Right atrium auricular region (tissue), 2 donors: ENCODE results near the gene KIF3C. TPM values are rescaled to one million over a fixed set of nuclear protein-coding genes. Genes with fewer than 3 reads are reported as not detected.
A peak's percentile ranks its signal among the peaks of the same experiment; 100 is the strongest.

ENCODE experiments used
- DNase-seq: peaks from one replicate; pipeline ENCODE4 v3.0.0-alpha.2; 2019; ENCODE audit warnings: low spot score
- H3K27ac ChIP-seq, 2 donors: fragments of 200-600 bp; sonication (generic); 1 replicate in 1 of 2; 2 replicates in 1 of 2; pipeline ENCODE4 v1.5.1; 2016 to 2019
- H3K27me3 ChIP-seq, 2 donors: fragments of 200-600 bp; sonication (generic); one replicate each; pipeline versions ENCODE4 v1.5.1 to v1.6.0; 2017 to 2019
- H3K36me3 ChIP-seq: fragments of 200-600 bp; sonication (generic); one replicate; pipeline ENCODE4 v1.5.1; 2016
- H3K4me1 ChIP-seq, 2 donors: fragments of 200-600 bp; sonication (generic); one replicate each; pipeline versions ENCODE4 v1.5.1 to v1.6.0; 2017 to 2019
- H3K4me3 ChIP-seq, 2 donors: fragments of 200-600 bp; sonication (generic); 1 replicate in 1 of 2; 2 replicates in 1 of 2; pipeline ENCODE4 v1.5.1; 2017 to 2019; ENCODE audit warnings: mild to moderate bottlenecking in 1 of 2, moderate library complexity in 1 of 2
- H3K9me3 ChIP-seq, 2 donors: fragments of 200-600 bp; sonication (generic); one replicate each; pipeline ENCODE4 v1.5.1; 2019
- total RNA-seq, 2 donors: library from RNA; depleted of rRNA; stranded (reverse); fragments of >200 nt; gene quantifications; one replicate each; pipeline ENCODE4 v1.1.0, GENCODE V29; 2016
- TF ChIP-seq, protein P1 (sequence below), 2 donors: fragments of 200-600 bp; sonication (generic); IDR thresholded peaks; one replicate each; pipeline ENCODE4 v1.5.1; 2019; ENCODE audit warnings: antibody characterized with exemption in 2 of 2

Gene KIF3C
- total RNA-seq, 2 donors from 2014 or later = 3.3 to 3.5 TPM

DNA sequence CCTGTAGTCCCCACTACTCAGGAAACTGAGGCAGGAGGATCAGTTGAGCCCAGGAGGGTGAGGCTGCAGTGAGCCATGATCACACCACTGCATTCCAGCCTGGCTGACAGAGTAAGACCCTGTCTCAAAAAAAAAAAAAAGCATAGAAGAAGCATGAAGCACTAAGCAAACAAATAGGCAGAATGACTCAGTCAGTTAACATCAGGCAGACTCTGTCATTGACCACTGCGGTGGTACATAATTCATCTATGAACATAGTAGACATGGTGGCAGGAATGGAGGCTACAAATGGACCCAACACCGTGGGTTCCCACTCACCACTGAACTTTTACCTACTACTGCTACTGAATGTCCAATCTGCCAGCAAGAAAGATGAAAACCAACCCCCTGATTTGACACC, 96.4 kb downstream of the KIF3C start:
- Histone ChIP-seq H3K27ac (no peak overlapping the region), H3K4me3 (no peak overlapping the region), H3K4me1 (no peaks in the 10 kb centered on the region), H3K36me3 (no peaks in the 10 kb centered on the region), H3K9me3 (no peaks in the 10 kb centered on the region), H3K27me3 (no peaks in the 10 kb centered on the region)
- DNase-seq = peak; percentile 32
- TF ChIP-seq, protein P1, sequence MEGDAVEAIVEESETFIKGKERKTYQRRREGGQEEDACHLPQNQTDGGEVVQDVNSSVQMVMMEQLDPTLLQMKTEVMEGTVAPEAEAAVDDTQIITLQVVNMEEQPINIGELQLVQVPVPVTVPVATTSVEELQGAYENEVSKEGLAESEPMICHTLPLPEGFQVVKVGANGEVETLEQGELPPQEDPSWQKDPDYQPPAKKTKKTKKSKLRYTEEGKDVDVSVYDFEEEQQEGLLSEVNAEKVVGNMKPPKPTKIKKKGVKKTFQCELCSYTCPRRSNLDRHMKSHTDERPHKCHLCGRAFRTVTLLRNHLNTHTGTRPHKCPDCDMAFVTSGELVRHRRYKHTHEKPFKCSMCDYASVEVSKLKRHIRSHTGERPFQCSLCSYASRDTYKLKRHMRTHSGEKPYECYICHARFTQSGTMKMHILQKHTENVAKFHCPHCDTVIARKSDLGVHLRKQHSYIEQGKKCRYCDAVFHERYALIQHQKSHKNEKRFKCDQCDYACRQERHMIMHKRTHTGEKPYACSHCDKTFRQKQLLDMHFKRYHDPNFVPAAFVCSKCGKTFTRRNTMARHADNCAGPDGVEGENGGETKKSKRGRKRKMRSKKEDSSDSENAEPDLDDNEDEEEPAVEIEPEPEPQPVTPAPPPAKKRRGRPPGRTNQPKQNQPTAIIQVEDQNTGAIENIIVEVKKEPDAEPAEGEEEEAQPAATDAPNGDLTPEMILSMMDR (IDR thresholded peaks at IDR 0.05) = no peak

GRCh38 chr2:25881764-25882163, 100.5 kb downstream of the KIF3C start:
- no peak overlapping the region for H3K4me3 ChIP-seq
- H3K27me3 ChIP-seq = no peaks in the 10 kb centered on the region
- no peak for DNase-seq
- no peaks in the 10 kb centered on the region for H3K9me3 ChIP-seq
- no peaks in the 10 kb centered on the region for H3K36me3 ChIP-seq
- H3K4me1 ChIP-seq = peaks cover 0 to 5% of the 10 kb centered on the region in 2 donors
- TF ChIP-seq, protein P1 (IDR thresholded peaks at IDR 0.05) = no peak
- H3K27ac ChIP-seq = no peak overlapping the region

DNA sequence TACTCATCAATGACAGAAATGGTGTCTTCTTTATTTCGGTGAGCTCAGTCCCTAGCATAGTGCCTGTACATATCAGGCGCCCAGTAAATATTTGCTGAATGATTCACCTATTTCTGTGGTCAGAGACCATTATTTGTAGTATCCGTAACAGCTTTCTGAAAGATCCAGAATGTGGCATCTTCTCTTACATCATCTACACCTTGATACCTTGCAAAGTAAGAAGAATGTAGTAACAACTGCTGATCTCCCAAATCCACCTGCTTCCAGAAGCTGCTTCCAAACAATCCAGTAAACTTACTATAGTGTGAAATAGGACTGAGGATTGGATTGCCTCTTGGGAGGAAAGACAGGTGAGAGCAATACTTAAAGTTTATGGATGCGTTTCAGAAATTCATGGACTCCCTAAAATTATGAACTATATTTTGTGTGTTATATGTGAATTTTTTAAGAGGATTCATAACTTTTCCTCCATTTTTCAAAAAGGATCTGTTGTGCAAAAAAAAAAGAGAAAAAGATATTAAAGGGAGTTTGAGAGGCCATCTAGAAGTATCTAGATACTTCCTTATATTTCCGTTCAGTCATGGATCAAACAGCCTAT, 103.1 kb downstream of the KIF3C start:
- TF ChIP-seq, protein P1 (IDR thresholded peaks at IDR 0.05) = no peak
- DNase-seq = no peak

GRCh38 chr2:25878361-25879132, 103.8 kb downstream of the KIF3C start, which contains the start of gene ASXL2:
ASXL2 (minus strand) TSS chr2:25878487; CDS start chr2:25878222, 265 bp downstream.
- no peaks in the 10 kb centered on the region for H3K9me3 ChIP-seq
- no peaks in the 10 kb centered on the region for H3K27me3 ChIP-seq
- peak within 1 kb of the TSS; percentile 89 to 95 for H3K27ac ChIP-seq
- TF ChIP-seq, protein P1 (IDR thresholded peaks at IDR 0.05) = peak in 1 of 2 donors; percentile 31
- H3K36me3 ChIP-seq = no peaks in the 10 kb centered on the region
- peaks cover 0 to 13% of the 10 kb centered on the region in 2 donors for H3K4me1 ChIP-seq
- peak; percentile 94 for DNase-seq
- H3K4me3 ChIP-seq = peak within 1 kb of the TSS; percentile 69 to 97

More for the DNA sequence above, 103.1 kb downstream of the KIF3C start:
- Histone ChIP-seq H3K4me1 (peaks cover 0 to 13% of the 10 kb centered on the region in 2 donors), H3K9me3 (no peaks in the 10 kb centered on the region), H3K27ac (peak overlapping the region in 1 of 2 donors; percentile 89), H3K4me3 (peak overlapping the region in 1 of 2 donors; percentile 97), H3K27me3 (no peaks in the 10 kb centered on the region), H3K36me3 (no peaks in the 10 kb centered on the region)

- TF ChIP-seq, protein P1 (IDR thresholded peaks at IDR 0.05) = no peak
- H3K36me3 ChIP-seq = no peaks in the 10 kb centered on the region
- peak overlapping the region; percentile 69 to 97 for H3K4me3 ChIP-seq
- no peaks in the 10 kb centered on the region for H3K9me3 ChIP-seq
- peaks cover 0 to 13% of the 10 kb centered on the region in 2 donors for H3K4me1 ChIP-seq
- H3K27ac ChIP-seq = peak overlapping the region; percentile 89 to 95
- no peak for DNase-seq
- H3K27me3 ChIP-seq = no peaks in the 10 kb centered on the region
Observed at GRCh38 chr2:25877431-25878360, 104.6 kb downstream of the KIF3C start.
